GM10248 (cell line): ENCODE results near the gene ZXDC.

Experiments
- CTCF ChIA-PET: fragments of 300-600 bp; sonication (Branson Sonifier 250); formaldehyde crosslinking; extraction: SDS; loops from one replicate; lab custom pipeline; 2021; ENCODE audit warnings: antibody characterized with exemption; lab: Yijun Ruan, JAX
- POLR2A ChIA-PET: fragments of 350-650 bp; sonication (Branson Sonifier 250); formaldehyde crosslinking; extraction: SDS; loops from one replicate; lab custom pipeline; 2020; ENCODE audit warnings: antibody characterized with exemption; lab: Yijun Ruan, JAX
- DNase-seq: peaks from one replicate; pipeline ENCODE4 v3.0.0; 2012; ENCODE audit errors: extremely low spot score
- TF ChIP-seq, protein P1 (sequence below): IDR thresholded peaks from 2 replicates; pipeline ENCODE4 v1.5.1; 2012; ENCODE audit warnings: mild to moderate bottlenecking, low read depth; ENCODE audit errors: extremely low read depth, missing control alignments, control extremely low read depth

Gene ZXDC

GRCh38 chr3:126422571-126423091, 53.1 kb downstream of the ZXDC start:
- CTCF ChIA-PET = interaction anchor here (1.0 kb wide), 1 partner anchor 68 kb away, joined by 3 read pairs; no protein-coding TSS in a partner anchor
- DNase-seq = no peak
- TF ChIP-seq, protein P1, sequence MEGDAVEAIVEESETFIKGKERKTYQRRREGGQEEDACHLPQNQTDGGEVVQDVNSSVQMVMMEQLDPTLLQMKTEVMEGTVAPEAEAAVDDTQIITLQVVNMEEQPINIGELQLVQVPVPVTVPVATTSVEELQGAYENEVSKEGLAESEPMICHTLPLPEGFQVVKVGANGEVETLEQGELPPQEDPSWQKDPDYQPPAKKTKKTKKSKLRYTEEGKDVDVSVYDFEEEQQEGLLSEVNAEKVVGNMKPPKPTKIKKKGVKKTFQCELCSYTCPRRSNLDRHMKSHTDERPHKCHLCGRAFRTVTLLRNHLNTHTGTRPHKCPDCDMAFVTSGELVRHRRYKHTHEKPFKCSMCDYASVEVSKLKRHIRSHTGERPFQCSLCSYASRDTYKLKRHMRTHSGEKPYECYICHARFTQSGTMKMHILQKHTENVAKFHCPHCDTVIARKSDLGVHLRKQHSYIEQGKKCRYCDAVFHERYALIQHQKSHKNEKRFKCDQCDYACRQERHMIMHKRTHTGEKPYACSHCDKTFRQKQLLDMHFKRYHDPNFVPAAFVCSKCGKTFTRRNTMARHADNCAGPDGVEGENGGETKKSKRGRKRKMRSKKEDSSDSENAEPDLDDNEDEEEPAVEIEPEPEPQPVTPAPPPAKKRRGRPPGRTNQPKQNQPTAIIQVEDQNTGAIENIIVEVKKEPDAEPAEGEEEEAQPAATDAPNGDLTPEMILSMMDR = no peak
- POLR2A ChIA-PET = no interaction called here

DNA sequence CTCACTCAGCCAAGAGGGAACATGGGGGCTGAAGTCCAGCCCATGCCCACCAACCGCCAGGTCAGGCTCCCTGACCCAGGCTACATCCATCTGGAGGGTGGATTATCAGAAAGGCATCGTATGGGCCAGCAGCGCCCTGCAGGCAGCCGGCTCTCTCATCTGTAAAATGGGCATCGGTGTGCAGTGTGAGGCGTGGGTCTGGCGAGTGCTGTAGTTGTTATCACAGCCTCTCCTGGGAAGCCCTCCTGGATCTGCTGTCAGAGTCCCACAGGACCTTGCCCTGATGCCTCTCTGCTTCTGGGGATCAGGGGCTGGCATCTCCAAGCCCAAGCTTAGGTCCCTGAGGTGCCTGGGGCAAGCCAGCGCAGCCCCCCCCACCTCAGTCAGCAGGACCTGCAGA, 53.6 kb downstream of the ZXDC start:
- no peak for DNase-seq
- POLR2A ChIA-PET = no interaction called here
- TF ChIP-seq, protein P1 = no peak
- CTCF ChIA-PET = no interaction called here

DNA sequence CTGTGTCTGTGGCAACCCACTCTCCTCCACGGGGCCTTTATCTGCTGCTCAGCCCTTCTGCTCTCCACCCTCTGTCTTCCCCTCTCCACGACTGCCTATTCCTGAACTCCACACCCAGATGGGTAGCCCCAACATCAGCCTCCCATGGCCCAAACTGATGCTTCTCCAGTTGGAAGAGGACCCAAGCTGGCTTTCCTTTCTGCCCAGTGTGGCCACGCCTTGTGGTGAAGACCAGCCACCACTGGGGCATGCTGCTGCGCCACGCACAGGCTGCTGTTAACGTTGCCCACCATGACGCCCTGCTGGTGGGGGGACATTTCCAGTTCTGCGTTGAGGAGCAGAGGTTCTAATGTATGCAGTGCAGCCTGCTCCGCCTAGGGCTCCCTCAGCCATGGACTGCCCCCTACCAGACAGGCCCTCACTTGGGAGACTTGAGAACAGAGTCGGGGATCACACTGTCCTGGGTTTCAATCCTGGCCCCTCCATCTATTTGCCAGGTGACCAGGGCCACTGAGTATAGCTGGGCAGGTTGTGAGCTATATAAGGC, 54.0 kb downstream of the ZXDC start:
- ChIA-PET POLR2A (no interaction called here), CTCF (no interaction called here)
- TF ChIP-seq, protein P1 = no peak
- no peak for DNase-seq

DNA sequence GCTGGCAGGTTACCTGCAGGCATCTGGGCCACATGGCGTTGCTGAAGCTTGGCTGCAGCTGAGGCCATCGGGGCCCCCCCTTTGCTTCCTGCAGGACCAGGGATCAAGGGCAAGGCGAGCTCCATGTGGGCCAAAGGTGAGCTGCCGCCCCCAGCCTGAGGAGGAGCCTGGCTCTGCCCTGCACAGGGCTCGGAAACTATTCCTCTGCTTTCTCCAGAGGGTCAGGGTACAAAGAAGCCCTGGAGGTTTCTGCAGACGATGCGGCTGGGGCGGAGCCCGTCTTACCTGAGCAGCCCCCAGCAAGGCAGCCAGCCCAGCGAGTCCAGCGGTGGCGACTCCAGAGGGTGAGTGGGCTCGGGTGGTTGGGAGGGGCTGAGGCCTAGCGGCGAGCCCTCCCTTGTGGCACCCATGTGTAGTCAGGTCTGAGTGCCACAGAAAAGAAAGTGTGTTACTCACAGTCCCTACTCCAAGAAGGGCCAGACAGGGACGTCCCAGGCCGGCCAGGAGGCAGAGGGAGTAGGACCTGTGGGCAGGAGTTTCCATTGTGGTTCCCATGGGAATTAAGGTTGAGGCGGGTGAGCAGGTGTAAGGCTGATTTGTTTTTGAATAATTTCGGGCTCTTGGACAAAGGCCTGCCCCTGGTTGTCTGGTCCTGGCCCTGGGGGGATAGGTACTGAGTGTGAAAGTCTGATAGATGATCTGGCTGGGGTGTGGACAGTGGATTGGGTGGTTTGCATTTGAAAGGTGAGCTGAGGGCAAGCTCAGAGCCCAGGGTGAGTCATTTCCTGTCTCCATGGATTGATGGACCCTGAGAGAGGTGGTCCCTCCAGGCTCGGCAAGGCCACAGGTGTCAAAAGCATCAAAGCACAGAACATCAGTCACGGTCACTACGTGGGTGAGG, 55.6 kb downstream of the ZXDC start:
- TF ChIP-seq, protein P1 = no peak
- ChIA-PET CTCF (no interaction called here), POLR2A (no interaction called here)
- no peak for DNase-seq

DNA sequence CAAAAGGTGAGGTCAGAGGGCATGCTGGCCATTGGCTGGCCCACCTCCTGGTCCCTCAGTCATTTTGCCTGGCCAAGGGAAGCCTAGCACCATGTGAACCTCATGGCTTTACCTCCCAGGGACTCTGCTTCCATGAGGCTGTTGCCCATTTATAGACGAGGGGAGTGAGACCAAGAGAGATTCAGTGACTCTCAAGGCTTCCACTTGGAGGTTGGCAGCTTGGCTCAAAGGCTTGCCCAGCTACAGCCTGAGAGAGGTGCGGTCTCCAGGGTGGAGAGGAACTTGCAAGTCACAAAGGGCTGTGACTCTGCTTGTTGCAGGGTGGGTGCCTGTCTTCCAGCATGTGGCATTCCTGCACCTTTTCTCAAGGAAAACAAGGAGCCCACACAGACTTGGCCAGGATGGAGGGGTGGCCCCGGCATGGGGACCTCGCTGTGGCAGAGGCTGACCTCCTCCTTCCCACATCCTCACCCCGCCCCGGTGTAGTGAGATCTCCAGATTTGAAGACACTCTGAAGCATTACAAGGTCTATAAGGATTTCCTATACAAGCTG, 56.5 kb downstream of the ZXDC start:
- ChIA-PET CTCF (no interaction called here), POLR2A (no interaction called here)
- TF ChIP-seq, protein P1 = no peak
- no peak for DNase-seq

DNA sequence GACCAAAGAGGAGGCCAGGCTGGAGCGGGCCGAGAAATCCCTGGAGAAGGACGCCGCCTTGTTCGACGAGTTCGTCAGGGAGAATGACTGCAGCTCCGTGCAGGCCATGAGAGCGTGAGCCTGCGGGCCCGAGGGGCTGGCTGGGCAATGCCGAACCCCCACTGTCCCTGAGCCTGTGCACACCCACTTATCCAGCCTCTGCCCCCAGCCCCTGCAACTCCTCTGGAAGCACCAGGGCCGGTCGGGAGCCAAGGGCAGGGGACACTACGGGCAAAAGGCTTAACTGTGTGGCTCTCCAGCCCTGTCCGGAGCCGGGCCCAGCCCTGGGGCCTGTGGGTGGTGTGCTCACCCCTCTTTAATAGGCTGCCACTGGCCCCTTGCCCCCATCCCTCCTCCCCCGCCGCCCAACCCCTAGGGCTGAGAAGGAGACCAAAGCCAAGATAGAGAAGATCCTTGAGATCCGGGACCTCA, 57.0 kb downstream of the ZXDC start:
- no peak for DNase-seq
- TF ChIP-seq, protein P1 = no peak
- ChIA-PET POLR2A (no interaction called here), CTCF (no interaction called here)
